ENCODE data around the gene ERBB4. TPM values are rescaled to one million over a fixed set of nuclear protein-coding genes. Genes with fewer than 3 reads are reported as not detected.

ERBB4 gene
- polyA plus RNA-seq, 2 of the 4 experiments (the other 2 are of a cell fraction) = not detected

GRCh38 chr2:212271583-212271982, 267.0 kb downstream of the ERBB4 start:
- Histone ChIP-seq H3K4me1 (no peaks in the 10 kb centered on the region), H3K27ac (no peak overlapping the region), H3K4me2 (no peak overlapping the region), H3K4me3 (no peak overlapping the region), H3K9me3 (no peaks in the 10 kb centered on the region)
- ChIA-PET POLR2A (no interaction called here), CTCF (no interaction called here)
- FAIRE-seq (no peak), ATAC-seq (no peak), DNase-seq (ENCODE audit: low read depth in 1 of 2, low spot score in 1 of 2) (no peak)
- TF ChIP-seq RAD21 (conservative IDR thresholded peaks at IDR 0.05 in 1 of 2, IDR thresholded peaks at IDR 0.05 in 1 of 2) = no peak
- no peak for TF ChIP-seq KDM1A (IDR thresholded peaks at IDR 0.05; ENCODE audit: low read depth)
- no peak for TF ChIP-seq GATA3 (IDR thresholded peaks at IDR 0.05; ENCODE audit: borderline replicate concordance)
- WGBS (ENCODE audit: missing lambda C conversion rate) = 33% methylated on average over 3 of the region's 3 CpGs

- no peak for ATAC-seq
- no peak for FAIRE-seq
- Histone ChIP-seq H3K4me3 (no peak overlapping the region), H3K9me3 (no peaks in the 10 kb centered on the region), H3K4me2 (no peak overlapping the region), H3K4me1 (no peaks in the 10 kb centered on the region), H3K27ac (no peak overlapping the region)
- TF ChIP-seq NR3C1 (IDR thresholded peaks at IDR 0.05) = no peak
- TF ChIP-seq HES2 (IDR thresholded peaks at IDR 0.05) = no peak
- ChIA-PET POLR2A (no interaction called here), CTCF (no interaction called here)
- no peak for DNase-seq (ENCODE audit: low read depth in 1 of 2, low spot score in 1 of 2)
- 5% methylated on average over 1 of the region's 1 CpG for WGBS (ENCODE audit: missing lambda C conversion rate)
These were observed 269.6 kb downstream of the ERBB4 start for GRCh38 chr2:212269005-212269404.

- no peak for DNase-seq (ENCODE audit: low read depth in 1 of 2, low spot score in 1 of 2)
- no peak for FAIRE-seq
- H3K9me3 ChIP-seq = no peaks in the 10 kb centered on the region
- no peak for ATAC-seq
- ChIA-PET CTCF (no interaction called here), POLR2A (no interaction called here)
- H3K27ac ChIP-seq = no peak overlapping the region
- H3K4me1 ChIP-seq = no peaks in the 10 kb centered on the region
- WGBS (ENCODE audit: missing lambda C conversion rate) = 5% methylated on average over 1 of the region's 1 CpG
- no peak for TF ChIP-seq ZSCAN20 (CRISPR knock-in tag; IDR thresholded peaks at IDR 0.05)
- TF ChIP-seq ELK1 (IDR thresholded peaks at IDR 0.05; ENCODE audit: low read depth, low read length) = no peak
- no peak for TF ChIP-seq RNF2 (IDR thresholded peaks at IDR 0.05; ENCODE audit: borderline replicate concordance, low read depth)
- TF ChIP-seq USF2 (IDR thresholded peaks at IDR 0.05) = no peak
- TF ChIP-seq CHD4 (IDR thresholded peaks at IDR 0.05; ENCODE audit: borderline replicate concordance) = no peak
- no peak for TF ChIP-seq CBX8 (IDR thresholded peaks at IDR 0.05)
- no peak for TF ChIP-seq FOXS1 (CRISPR knock-in tag; IDR thresholded peaks at IDR 0.05)
- no peak for TF ChIP-seq HOXA7 (CRISPR knock-in tag; IDR thresholded peaks at IDR 0.05)
- no peak for TF ChIP-seq TFCP2L1 (CRISPR knock-in tag; IDR thresholded peaks at IDR 0.05)
- TF ChIP-seq ZNF302 (CRISPR knock-in tag; IDR thresholded peaks at IDR 0.05) = no peak
- TF ChIP-seq JUN (IDR thresholded peaks at IDR 0.05) = no peak
- TF ChIP-seq MAX (IDR thresholded peaks at IDR 0.05) = no peak
- no peak for TF ChIP-seq BCL3 (IDR thresholded peaks at IDR 0.05)
- no peak for TF ChIP-seq ESRRA (IDR thresholded peaks at IDR 0.05; ENCODE audit: borderline replicate concordance, low read length)
- TF ChIP-seq RFX5 (IDR thresholded peaks at IDR 0.05) = no peak
- TF ChIP-seq CTCF (IDR thresholded peaks at IDR 0.05) = no peak
- TF ChIP-seq EHMT2 (IDR thresholded peaks at IDR 0.05; ENCODE audit: low read depth) = no peak
- H3K4me3 ChIP-seq = no peak overlapping the region
- no peak overlapping the region for H3K4me2 ChIP-seq
These were observed 272.3 kb downstream of the ERBB4 start for GRCh38 chr2:212266297-212266696.
